CD4-positive, CD25-positive, alpha-beta regulatory T cell (primary cell): ENCODE data around the gene MRO. TPM values are rescaled to one million over a fixed set of nuclear protein-coding genes. Genes with fewer than 3 reads are reported as not detected.

Experiments
- ATAC-seq, 2 donors: fragments of 150-1000 bp; cut with Tn5 transposase; one replicate each; pipeline ENCODE4 v1.10.0; 2021; ENCODE audit warnings: low read depth in 2 of 2, moderate number of reproducible peaks in 2 of 2, moderate library complexity in 1 of 2
- DNase-seq, 3 donors: peaks; one replicate each; pipeline versions ENCODE4 v3.0.0 to v3.0.0-alpha.2; 2012 to 2022; ENCODE audit warnings: mixed read lengths in 1 of 3
- H3K27ac ChIP-seq: one replicate; pipeline ENCODE4 v1.7.0; 2013; ENCODE audit warnings: mild to moderate bottlenecking, low read length; ENCODE audit not compliant: insufficient read depth, poor library complexity, severe bottlenecking
- H3K27me3 ChIP-seq: one replicate; pipeline ENCODE4 v1.7.0; 2013; ENCODE audit warnings: low read length; ENCODE audit not compliant: control insufficient read depth, insufficient read depth
- H3K36me3 ChIP-seq: one replicate; pipeline ENCODE4 v1.7.0; 2013; ENCODE audit warnings: mild to moderate bottlenecking, low read length, moderate library complexity; ENCODE audit not compliant: control insufficient read depth, insufficient read depth
- H3K4me1 ChIP-seq: 2 replicates; pipeline ENCODE4 v1.7.0; 2013; ENCODE audit warnings: mild to moderate bottlenecking, low read length; ENCODE audit not compliant: insufficient read depth, control insufficient read depth, poor library complexity, severe bottlenecking
- H3K4me3 ChIP-seq: one replicate; pipeline ENCODE4 v1.7.0; 2013; ENCODE audit warnings: low read depth, mild to moderate bottlenecking, low read length, moderate library complexity
- H3K9me3 ChIP-seq, 2 experiments: 1 replicate in 1 of 2; 2 replicates in 1 of 2; pipeline ENCODE4 v1.7.0; 2013; ENCODE audit warnings: low read length in 2 of 2, mild to moderate bottlenecking in 1 of 2, moderate library complexity in 1 of 2; ENCODE audit not compliant: control insufficient read depth in 2 of 2
- H3K27ac Mint-ChIP-seq, 3 donors: one replicate each; pipeline ENCODE4 v1.8.0; 2020 to 2022; ENCODE audit warnings: mild to moderate bottlenecking in 3 of 3, mixed read lengths in 3 of 3, moderate library complexity in 2 of 3
- H3K27me3 Mint-ChIP-seq: one replicate; pipeline ENCODE4 v1.8.0; 2022; ENCODE audit warnings: mild to moderate bottlenecking, mixed read lengths
- H3K36me3 Mint-ChIP-seq: one replicate; pipeline ENCODE4 v1.8.0; 2020; ENCODE audit warnings: mixed read lengths
- H3K4me1 Mint-ChIP-seq, 4 donors: one replicate each; pipeline ENCODE4 v1.8.0; 2020 to 2022; ENCODE audit warnings: mixed read lengths in 4 of 4, mild to moderate bottlenecking in 1 of 4
- H3K4me3 Mint-ChIP-seq, 4 donors: one replicate each; pipeline ENCODE4 v1.8.0; 2020 to 2022; ENCODE audit warnings: mild to moderate bottlenecking in 4 of 4, mixed read lengths in 4 of 4, moderate library complexity in 3 of 4
- H3K9me3 Mint-ChIP-seq, 7 donors: one replicate each; pipeline ENCODE4 v1.8.0; 2020 to 2022; ENCODE audit warnings: mixed read lengths in 7 of 7, mild to moderate bottlenecking in 3 of 7, moderate library complexity in 2 of 7
- polyA plus RNA-seq, 4 donors: library from polyadenylated mRNA; unstranded; fragments of 300-500 nt; fragmentation: Illumina TruSeq; gene quantifications; one replicate each; pipeline ENCODE4 v1.2.3, GENCODE V29; 2021
- total RNA-seq: library from RNA; stranded (reverse); gene quantifications from one replicate; pipeline ENCODE4 v1.2.3, GENCODE V29; 2022

Gene MRO
- total and polyA plus RNA-seq, 5 donors from 2014 or later = not detected

- Mint-ChIP-seq H3K27ac (no peak overlapping the region), H3K27me3 (peaks cover 12% of the 10 kb centered on the region), H3K36me3 (no peaks in the 10 kb centered on the region), H3K4me3 (no peak overlapping the region), H3K4me1 (no peaks in the 10 kb centered on the region), H3K9me3 (peaks cover 0 to 9% (median 1%) of the 10 kb centered on the region in 7 donors)
- H3K27me3 ChIP-seq = no peaks in the 10 kb centered on the region
- H3K4me1 ChIP-seq = no peaks in the 10 kb centered on the region
- no peak for ATAC-seq
- H3K4me3 ChIP-seq = no peak overlapping the region
- no peaks in the 10 kb centered on the region for H3K36me3 ChIP-seq
- H3K27ac ChIP-seq = no peak overlapping the region
- no peak for DNase-seq
- H3K9me3 ChIP-seq = no peaks in the 10 kb centered on the region
Measured at GRCh38 chr18:50775726-50776125, 44.1 kb downstream of the MRO start.

GRCh38 chr18:50775207-50775606, 44.6 kb downstream of the MRO start:
- Histone ChIP-seq H3K36me3 (no peaks in the 10 kb centered on the region), H3K4me1 (no peaks in the 10 kb centered on the region), H3K4me3 (no peak overlapping the region), H3K27me3 (no peaks in the 10 kb centered on the region), H3K9me3 (no peaks in the 10 kb centered on the region), H3K27ac (no peak overlapping the region)
- no peak for DNase-seq
- ATAC-seq = no peak
- no peaks in the 10 kb centered on the region for H3K4me1 Mint-ChIP-seq
- no peaks in the 10 kb centered on the region for H3K36me3 Mint-ChIP-seq
- H3K27ac Mint-ChIP-seq = no peak overlapping the region
- H3K4me3 Mint-ChIP-seq = no peak overlapping the region
- H3K9me3 Mint-ChIP-seq = peaks cover 0 to 12% (median 3%) of the 10 kb centered on the region in 7 donors
- H3K27me3 Mint-ChIP-seq = peaks cover 12% of the 10 kb centered on the region

GRCh38 chr18:50769463-50769862, 50.4 kb downstream of the MRO start:
- Mint-ChIP-seq H3K4me1 (no peaks in the 10 kb centered on the region), H3K9me3 (peaks cover 9 to 42% (median 17%) of the 10 kb centered on the region in 7 donors), H3K4me3 (no peak overlapping the region), H3K27me3 (peaks cover 13% of the 10 kb centered on the region), H3K36me3 (no peaks in the 10 kb centered on the region), H3K27ac (no peak overlapping the region)
- Histone ChIP-seq H3K36me3 (no peaks in the 10 kb centered on the region), H3K9me3 (peaks cover 17 to 21% of the 10 kb centered on the region in 2 experiments), H3K27me3 (peaks cover 3% of the 10 kb centered on the region), H3K27ac (no peak overlapping the region), H3K4me1 (no peaks in the 10 kb centered on the region), H3K4me3 (no peak overlapping the region)
- no peak for ATAC-seq
- DNase-seq = no peak

GRCh38 chr18:50757358-50757757, 62.5 kb downstream of the MRO start:
- no peak for ATAC-seq
- H3K4me3 Mint-ChIP-seq = no peak overlapping the region
- Histone ChIP-seq H3K9me3 (peaks cover 0 to 1% of the 10 kb centered on the region in 2 experiments), H3K4me3 (no peak overlapping the region), H3K36me3 (no peaks in the 10 kb centered on the region), H3K4me1 (no peaks in the 10 kb centered on the region), H3K27me3 (peaks cover 6% of the 10 kb centered on the region), H3K27ac (no peak overlapping the region)
- DNase-seq = no peak
- H3K36me3 Mint-ChIP-seq = no peaks in the 10 kb centered on the region
- peaks cover 12% of the 10 kb centered on the region for H3K27me3 Mint-ChIP-seq
- H3K4me1 Mint-ChIP-seq = no peaks in the 10 kb centered on the region
- peaks cover 0 to 2% (median 0%) of the 10 kb centered on the region in 7 donors for H3K9me3 Mint-ChIP-seq
- no peak overlapping the region for H3K27ac Mint-ChIP-seq

- Mint-ChIP-seq H3K27ac (no peak overlapping the region), H3K4me3 (no peak overlapping the region), H3K4me1 (no peaks in the 10 kb centered on the region), H3K27me3 (peaks cover 11% of the 10 kb centered on the region), H3K36me3 (no peaks in the 10 kb centered on the region), H3K9me3 (peaks cover 0 to 3% (median 0%) of the 10 kb centered on the region in 7 donors)
- Histone ChIP-seq H3K27ac (no peak overlapping the region), H3K4me1 (no peaks in the 10 kb centered on the region), H3K27me3 (peaks cover 9% of the 10 kb centered on the region), H3K36me3 (no peaks in the 10 kb centered on the region), H3K9me3 (peaks cover 0 to 1% of the 10 kb centered on the region in 2 experiments), H3K4me3 (no peak overlapping the region)
- ATAC-seq = no peak
- DNase-seq = no peak
Measured at GRCh38 chr18:50754297-50754696, 65.5 kb downstream of the MRO start.

GRCh38 chr18:50753311-50753710, 66.5 kb downstream of the MRO start:
- H3K4me3 ChIP-seq = no peak overlapping the region
- H3K9me3 ChIP-seq = peaks cover 0 to 1% of the 10 kb centered on the region in 2 experiments
- peaks cover 5% of the 10 kb centered on the region for H3K27me3 Mint-ChIP-seq
- H3K4me1 Mint-ChIP-seq = no peaks in the 10 kb centered on the region
- DNase-seq = no peak
- ATAC-seq = no peak
- H3K36me3 Mint-ChIP-seq = no peaks in the 10 kb centered on the region
- no peak overlapping the region for H3K27ac Mint-ChIP-seq
- H3K9me3 Mint-ChIP-seq = peaks cover 0 to 3% (median 0%) of the 10 kb centered on the region in 7 donors
- no peaks in the 10 kb centered on the region for H3K4me1 ChIP-seq
- no peak overlapping the region for H3K4me3 Mint-ChIP-seq
- no peaks in the 10 kb centered on the region for H3K36me3 ChIP-seq
- H3K27ac ChIP-seq = no peak overlapping the region
- H3K27me3 ChIP-seq = peaks cover 9% of the 10 kb centered on the region

- DNase-seq (no peak), ATAC-seq (no peak)
- no peak overlapping the region for H3K27ac Mint-ChIP-seq
- H3K4me1 Mint-ChIP-seq = no peaks in the 10 kb centered on the region
- H3K4me3 ChIP-seq = no peak overlapping the region
- H3K36me3 Mint-ChIP-seq = no peaks in the 10 kb centered on the region
- no peak overlapping the region for H3K4me3 Mint-ChIP-seq
- H3K9me3 Mint-ChIP-seq = peaks cover 0 to 3% (median 0%) of the 10 kb centered on the region in 7 donors
- H3K9me3 ChIP-seq = peaks cover 0 to 1% of the 10 kb centered on the region in 2 experiments
- H3K27me3 ChIP-seq = peaks cover 9% of the 10 kb centered on the region
- no peaks in the 10 kb centered on the region for H3K4me1 ChIP-seq
- H3K36me3 ChIP-seq = no peaks in the 10 kb centered on the region
- no peak overlapping the region for H3K27ac ChIP-seq
- H3K27me3 Mint-ChIP-seq = peaks cover 5% of the 10 kb centered on the region
Measured at GRCh38 chr18:50751947-50752346, 67.9 kb downstream of the MRO start.

- H3K27me3 ChIP-seq = peaks cover 9% of the 10 kb centered on the region
- peaks cover 0 to 3% (median 0%) of the 10 kb centered on the region in 7 donors for H3K9me3 Mint-ChIP-seq
- no peak for ATAC-seq
- H3K4me1 Mint-ChIP-seq = no peaks in the 10 kb centered on the region
- no peak overlapping the region for H3K27ac ChIP-seq
- H3K36me3 Mint-ChIP-seq = no peaks in the 10 kb centered on the region
- peaks cover 0 to 1% of the 10 kb centered on the region in 2 experiments for H3K9me3 ChIP-seq
- H3K4me1 ChIP-seq = no peaks in the 10 kb centered on the region
- H3K36me3 ChIP-seq = no peaks in the 10 kb centered on the region
- H3K27me3 Mint-ChIP-seq = peaks cover 5% of the 10 kb centered on the region
- DNase-seq = no peak
- H3K27ac Mint-ChIP-seq = no peak overlapping the region
- no peak overlapping the region for H3K4me3 Mint-ChIP-seq
- no peak overlapping the region for H3K4me3 ChIP-seq
Measured at GRCh38 chr18:50751490-50751889, 68.3 kb downstream of the MRO start.
